Endodermal cell (in vitro differentiated cells): ENCODE measurements around the gene TTC23L. TPM values are rescaled to one million over a fixed set of nuclear protein-coding genes. Genes with fewer than 3 reads are reported as not detected.

Experiments
- DNase-seq: peaks from one replicate; pipeline ENCODE4 v3.0.0-alpha.2; 2017
- H3K27ac ChIP-seq: 2 replicates; pipeline ENCODE4 v1.5.1; 2013; ENCODE audit warnings: mild to moderate bottlenecking, low read depth, low read length, moderate library complexity
- H3K27me3 ChIP-seq: 2 replicates; pipeline ENCODE4 v1.6.1; 2013; ENCODE audit warnings: mild to moderate bottlenecking, low read length, moderate library complexity; ENCODE audit not compliant: insufficient read depth, control insufficient read depth, poor library complexity, severe bottlenecking
- H3K36me3 ChIP-seq: 2 replicates; pipeline ENCODE4 v1.7.0; 2013; ENCODE audit warnings: mild to moderate bottlenecking, low read length, moderate library complexity; ENCODE audit not compliant: control insufficient read depth, insufficient read depth
- H3K4me1 ChIP-seq: one replicate; pipeline ENCODE4 v1.7.0; 2013; ENCODE audit warnings: low read length; ENCODE audit not compliant: control insufficient read depth, insufficient read depth
- H3K4me3 ChIP-seq: 2 replicates; pipeline ENCODE4 v1.5.1; 2013; ENCODE audit warnings: mild to moderate bottlenecking, low read length, moderate library complexity
- H3K9ac ChIP-seq: 2 replicates; pipeline ENCODE4 v1.6.1; 2013; ENCODE audit warnings: mild to moderate bottlenecking, low read length, moderate library complexity; ENCODE audit not compliant: poor library complexity, severe bottlenecking; ENCODE audit errors: extremely low read depth
- H3K9me3 ChIP-seq: 2 replicates; pipeline ENCODE4 v1.6.1; 2013; ENCODE audit warnings: mild to moderate bottlenecking, low read length, moderate library complexity; ENCODE audit not compliant: control insufficient read depth
- H3K27ac Mint-ChIP-seq: 2 replicates; pipeline ENCODE4 v1.8.0; 2020; ENCODE audit warnings: mixed read lengths
- H3K27me3 Mint-ChIP-seq: 2 replicates; pipeline ENCODE4 v1.8.0; 2021; ENCODE audit warnings: mild to moderate bottlenecking, mixed read lengths; ENCODE audit not compliant: insufficient read depth
- H3K36me3 Mint-ChIP-seq: 2 replicates; pipeline ENCODE4 v1.8.0; 2020; ENCODE audit warnings: low read depth, mixed read lengths
- H3K4me1 Mint-ChIP-seq: 2 replicates; pipeline ENCODE4 v1.8.0; 2020; ENCODE audit warnings: mixed read lengths
- H3K4me3 Mint-ChIP-seq: 2 replicates; pipeline ENCODE4 v1.8.0; 2020; ENCODE audit warnings: mild to moderate bottlenecking, moderate library complexity, mixed read lengths
- H3K9me3 Mint-ChIP-seq: 2 replicates; pipeline ENCODE4 v1.8.0; 2020; ENCODE audit warnings: mild to moderate bottlenecking, mixed read lengths
- WGBS, 2 experiments: methylation state at CpG; one replicate each; pipeline versions ENCODE4 v1.1.5 to v1.1.7; 2013; ENCODE audit warnings: missing lambda C conversion rate in 2 of 2, mixed read lengths in 1 of 2; ENCODE audit not compliant: insufficient coverage in 1 of 2, insufficient read length in 1 of 2; 5-methylcytosine and 5-hydroxymethylcytosine counted together
- total RNA-seq, 2 donors: library from RNA; stranded (reverse); fragmentation: NEBNext Ultra II Directional in 1 of 2; extraction: Animal tissue kit (Norgen Biotek cat#: 25700) in 1 of 2; gene quantifications; 2 replicates in 1 of 2; 3 replicates in 1 of 2; pipeline ENCODE4 v1.2.1, GENCODE V29; 2021
- TF ChIP-seq, protein P1 (sequence below): fragments of 200-600 bp; sonication (generic); conservative IDR thresholded peaks from 2 replicates; pipeline ENCODE4 v1.5.0; 2021; ENCODE audit warnings: antibody characterized with exemption, mild to moderate bottlenecking

TTC23L gene
- total RNA-seq, 2 donors from 2014 or later = 0.95 to 3.0 TPM

- Mint-ChIP-seq H3K9me3 (no peaks in the 10 kb centered on the region), H3K4me1 (peaks cover 11% of the 10 kb centered on the region), H3K36me3 (peaks cover 24% of the 10 kb centered on the region), H3K27me3 (no peaks in the 10 kb centered on the region), H3K4me3 (peak overlapping the region; percentile 96), H3K27ac (peak overlapping the region; percentile 99)
- no peaks in the 10 kb centered on the region for H3K9me3 ChIP-seq
- H3K4me3 ChIP-seq = peak overlapping the region; percentile 92
- DNase-seq = peak; percentile 92
- TF ChIP-seq, protein P1, sequence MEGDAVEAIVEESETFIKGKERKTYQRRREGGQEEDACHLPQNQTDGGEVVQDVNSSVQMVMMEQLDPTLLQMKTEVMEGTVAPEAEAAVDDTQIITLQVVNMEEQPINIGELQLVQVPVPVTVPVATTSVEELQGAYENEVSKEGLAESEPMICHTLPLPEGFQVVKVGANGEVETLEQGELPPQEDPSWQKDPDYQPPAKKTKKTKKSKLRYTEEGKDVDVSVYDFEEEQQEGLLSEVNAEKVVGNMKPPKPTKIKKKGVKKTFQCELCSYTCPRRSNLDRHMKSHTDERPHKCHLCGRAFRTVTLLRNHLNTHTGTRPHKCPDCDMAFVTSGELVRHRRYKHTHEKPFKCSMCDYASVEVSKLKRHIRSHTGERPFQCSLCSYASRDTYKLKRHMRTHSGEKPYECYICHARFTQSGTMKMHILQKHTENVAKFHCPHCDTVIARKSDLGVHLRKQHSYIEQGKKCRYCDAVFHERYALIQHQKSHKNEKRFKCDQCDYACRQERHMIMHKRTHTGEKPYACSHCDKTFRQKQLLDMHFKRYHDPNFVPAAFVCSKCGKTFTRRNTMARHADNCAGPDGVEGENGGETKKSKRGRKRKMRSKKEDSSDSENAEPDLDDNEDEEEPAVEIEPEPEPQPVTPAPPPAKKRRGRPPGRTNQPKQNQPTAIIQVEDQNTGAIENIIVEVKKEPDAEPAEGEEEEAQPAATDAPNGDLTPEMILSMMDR = peak; percentile 21
- no peaks in the 10 kb centered on the region for H3K27me3 ChIP-seq
- peak overlapping the region; percentile 81 for H3K27ac ChIP-seq
- H3K4me1 ChIP-seq = no peaks in the 10 kb centered on the region
- H3K36me3 ChIP-seq = peaks cover 38% of the 10 kb centered on the region
- peak overlapping the region; percentile 55 for H3K9ac ChIP-seq
- WGBS, 2 experiments = 0% methylated on average over 35 to 70 of the region's 70 CpGs
These were observed 90.9 kb downstream of the TTC23L start for GRCh38 chr5:34929720-34930461.

DNA sequence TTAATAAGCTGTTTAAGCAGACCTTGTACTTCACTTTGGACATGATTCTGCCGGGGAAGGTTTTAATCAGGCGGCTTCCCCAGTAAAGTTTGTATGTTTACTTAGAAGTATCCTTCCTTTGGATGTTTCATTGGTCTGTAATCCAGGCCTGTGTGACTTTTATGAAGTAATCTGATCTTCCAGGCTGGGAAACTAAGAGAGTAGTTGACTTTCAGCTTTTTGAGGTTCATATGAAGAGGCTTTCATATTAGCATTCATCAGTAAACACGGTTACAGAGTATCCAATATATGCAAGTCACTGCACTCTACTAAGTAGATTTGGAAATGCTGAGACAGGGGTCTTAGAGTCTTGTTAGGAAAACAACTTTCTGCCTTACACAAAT is 91.5 kb downstream of the TTC23L start:
- peaks cover 20% of the 10 kb centered on the region for H3K36me3 Mint-ChIP-seq
- peak overlapping the region; percentile 99 for H3K27ac Mint-ChIP-seq
- Histone ChIP-seq H3K4me1 (no peaks in the 10 kb centered on the region), H3K27me3 (no peaks in the 10 kb centered on the region), H3K27ac (no peak overlapping the region), H3K9ac (peak overlapping the region; percentile 55), H3K4me3 (peak overlapping the region; percentile 92), H3K36me3 (peaks cover 38% of the 10 kb centered on the region), H3K9me3 (no peaks in the 10 kb centered on the region)
- 0 to 10% methylated on average over 2 to 3 of the region's 3 CpGs for WGBS, 2 experiments
- H3K4me3 Mint-ChIP-seq = peak overlapping the region; percentile 96
- H3K9me3 Mint-ChIP-seq = no peaks in the 10 kb centered on the region
- TF ChIP-seq, protein P1 = no peak
- no peak for DNase-seq
- no peaks in the 10 kb centered on the region for H3K27me3 Mint-ChIP-seq
- peaks cover 11% of the 10 kb centered on the region for H3K4me1 Mint-ChIP-seq

- peak overlapping the region; percentile 55 for H3K9ac ChIP-seq
- DNase-seq = no peak
- Mint-ChIP-seq H3K4me1 (peaks cover 11% of the 10 kb centered on the region), H3K36me3 (peaks cover 18% of the 10 kb centered on the region), H3K4me3 (peak overlapping the region; percentile 96), H3K9me3 (no peaks in the 10 kb centered on the region), H3K27ac (peak overlapping the region; percentile 20), H3K27me3 (no peaks in the 10 kb centered on the region)
- no peaks in the 10 kb centered on the region for H3K9me3 ChIP-seq
- no peak overlapping the region for H3K27ac ChIP-seq
- H3K4me3 ChIP-seq = peak overlapping the region; percentile 92
- no peaks in the 10 kb centered on the region for H3K4me1 ChIP-seq
- H3K27me3 ChIP-seq = no peaks in the 10 kb centered on the region
- TF ChIP-seq, protein P1 = no peak
- H3K36me3 ChIP-seq = peaks cover 39% of the 10 kb centered on the region
- 70 to 76% methylated on average over 4 of the region's 4 CpGs for WGBS, 2 experiments
These were observed 91.9 kb downstream of the TTC23L start for GRCh38 chr5:34930870-34931269.
